ENCODE results near the gene SYAP1.

- TF ChIP-seq, protein P1, sequence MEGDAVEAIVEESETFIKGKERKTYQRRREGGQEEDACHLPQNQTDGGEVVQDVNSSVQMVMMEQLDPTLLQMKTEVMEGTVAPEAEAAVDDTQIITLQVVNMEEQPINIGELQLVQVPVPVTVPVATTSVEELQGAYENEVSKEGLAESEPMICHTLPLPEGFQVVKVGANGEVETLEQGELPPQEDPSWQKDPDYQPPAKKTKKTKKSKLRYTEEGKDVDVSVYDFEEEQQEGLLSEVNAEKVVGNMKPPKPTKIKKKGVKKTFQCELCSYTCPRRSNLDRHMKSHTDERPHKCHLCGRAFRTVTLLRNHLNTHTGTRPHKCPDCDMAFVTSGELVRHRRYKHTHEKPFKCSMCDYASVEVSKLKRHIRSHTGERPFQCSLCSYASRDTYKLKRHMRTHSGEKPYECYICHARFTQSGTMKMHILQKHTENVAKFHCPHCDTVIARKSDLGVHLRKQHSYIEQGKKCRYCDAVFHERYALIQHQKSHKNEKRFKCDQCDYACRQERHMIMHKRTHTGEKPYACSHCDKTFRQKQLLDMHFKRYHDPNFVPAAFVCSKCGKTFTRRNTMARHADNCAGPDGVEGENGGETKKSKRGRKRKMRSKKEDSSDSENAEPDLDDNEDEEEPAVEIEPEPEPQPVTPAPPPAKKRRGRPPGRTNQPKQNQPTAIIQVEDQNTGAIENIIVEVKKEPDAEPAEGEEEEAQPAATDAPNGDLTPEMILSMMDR (conservative IDR thresholded peaks at IDR 0.05 in 1 of 2, IDR thresholded peaks at IDR 0.05 in 1 of 2; ENCODE audit: extremely low read depth in 1 of 2, insufficient read depth in 1 of 2, low read depth in 1 of 2, low read length in 2 of 2) = no peak
- no peak for TF ChIP-seq EZH2 (IDR thresholded peaks at IDR 0.05; ENCODE audit: borderline replicate concordance, low read length)
Measured at GRCh38 chrX:16730450-16730849, 11.0 kb downstream of the SYAP1 start.

All from mammary epithelial cell (primary cell).